GM21825 (cell line): ENCODE data around the gene GRAMD1B.
A peak's percentile ranks its signal among the peaks of the same experiment; 100 is the strongest.

Experiments used
- ATAC-seq: cut with Tn5 transposase; IDR thresholded peaks from one replicate; pipeline ENCODE4 v1.9.1; 2021; ENCODE audit warnings: mild to moderate bottlenecking, moderate library complexity; ENCODE audit not compliant: unreplicated experiment

GRAMD1B gene

DNA sequence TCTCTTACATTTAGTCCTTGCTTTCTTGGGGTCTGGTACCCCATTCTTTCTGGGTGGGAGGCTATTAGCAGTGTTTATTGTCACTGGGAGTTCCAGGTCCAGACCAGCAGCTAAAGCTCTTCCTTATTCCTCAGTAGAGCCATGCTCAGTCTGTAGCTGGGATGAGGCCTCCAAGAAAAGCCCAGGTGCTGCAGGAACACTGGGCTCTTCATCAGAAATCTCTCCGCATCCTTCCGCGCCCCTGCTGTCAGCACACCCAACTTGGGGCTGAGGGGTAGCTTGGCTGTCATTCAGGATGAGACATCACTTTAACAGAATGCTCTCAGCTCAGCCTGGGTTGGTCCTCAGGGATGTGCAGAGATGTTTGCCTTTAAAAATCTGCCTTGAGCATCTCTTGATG lies 97.5 kb downstream of the GRAMD1B start:
- ATAC-seq = no peak

DNA sequence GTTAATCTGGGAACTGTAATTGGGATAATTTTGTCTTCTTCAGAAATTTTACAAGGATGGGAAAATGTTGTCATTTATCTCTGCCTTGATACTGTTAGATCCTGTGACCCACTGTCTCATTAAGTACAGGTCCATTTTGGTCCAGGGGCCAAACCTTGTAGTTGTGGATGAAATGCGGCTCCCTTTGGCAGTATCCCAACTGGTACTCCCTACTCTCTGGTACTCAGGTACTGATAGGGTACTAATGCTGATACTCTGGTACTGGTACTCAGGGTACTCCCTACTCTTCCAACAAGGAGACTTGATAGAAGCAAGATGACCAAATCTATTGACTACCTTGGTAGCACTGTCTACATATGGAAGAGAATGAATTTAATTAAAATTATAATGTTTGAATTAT lies 97.9 kb downstream of the GRAMD1B start:
- no peak for ATAC-seq

DNA sequence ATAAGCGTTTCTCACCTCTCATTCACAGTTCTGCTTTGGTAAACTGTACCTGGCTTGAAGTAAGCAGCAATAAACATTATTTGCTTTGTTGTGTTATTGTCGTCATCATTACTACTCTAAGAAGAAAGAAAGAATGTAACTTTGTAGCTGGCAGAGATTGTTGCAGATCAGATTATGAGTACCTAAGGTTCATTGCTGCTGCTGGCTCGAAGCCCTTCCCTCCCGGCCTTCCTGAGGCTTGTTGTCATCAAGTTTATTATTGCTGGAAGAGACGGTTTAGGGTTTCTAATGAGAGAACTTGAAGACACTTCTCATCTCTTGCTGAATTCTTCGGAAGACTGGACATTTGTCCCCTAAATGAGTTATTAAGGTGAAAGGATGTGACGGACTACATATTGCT lies 101.3 kb downstream of the GRAMD1B start:
- no peak for ATAC-seq

- no peak for ATAC-seq
Measured at GRCh38 chr11:123532131-123532530, 102.1 kb downstream of the GRAMD1B start.

DNA sequence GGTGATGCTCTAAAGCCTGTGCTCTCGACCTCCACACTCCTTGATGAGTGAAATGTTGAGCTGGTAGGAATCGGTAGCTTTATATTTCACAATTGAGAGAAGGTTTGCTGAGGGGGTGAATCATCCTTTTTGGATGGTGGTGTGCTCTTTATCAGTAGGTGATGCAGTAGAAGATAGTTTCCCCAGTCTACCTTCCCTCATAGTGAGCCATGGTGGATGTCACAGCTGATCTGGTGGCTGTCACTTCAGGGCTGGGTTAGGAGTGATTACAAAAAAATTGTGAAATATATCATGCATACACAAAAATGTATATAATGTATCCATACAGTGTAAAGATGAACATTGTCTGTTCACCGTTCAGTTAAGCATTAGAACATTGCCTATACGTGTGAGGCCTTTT lies 105.3 kb downstream of the GRAMD1B start:
- ATAC-seq = no peak

DNA sequence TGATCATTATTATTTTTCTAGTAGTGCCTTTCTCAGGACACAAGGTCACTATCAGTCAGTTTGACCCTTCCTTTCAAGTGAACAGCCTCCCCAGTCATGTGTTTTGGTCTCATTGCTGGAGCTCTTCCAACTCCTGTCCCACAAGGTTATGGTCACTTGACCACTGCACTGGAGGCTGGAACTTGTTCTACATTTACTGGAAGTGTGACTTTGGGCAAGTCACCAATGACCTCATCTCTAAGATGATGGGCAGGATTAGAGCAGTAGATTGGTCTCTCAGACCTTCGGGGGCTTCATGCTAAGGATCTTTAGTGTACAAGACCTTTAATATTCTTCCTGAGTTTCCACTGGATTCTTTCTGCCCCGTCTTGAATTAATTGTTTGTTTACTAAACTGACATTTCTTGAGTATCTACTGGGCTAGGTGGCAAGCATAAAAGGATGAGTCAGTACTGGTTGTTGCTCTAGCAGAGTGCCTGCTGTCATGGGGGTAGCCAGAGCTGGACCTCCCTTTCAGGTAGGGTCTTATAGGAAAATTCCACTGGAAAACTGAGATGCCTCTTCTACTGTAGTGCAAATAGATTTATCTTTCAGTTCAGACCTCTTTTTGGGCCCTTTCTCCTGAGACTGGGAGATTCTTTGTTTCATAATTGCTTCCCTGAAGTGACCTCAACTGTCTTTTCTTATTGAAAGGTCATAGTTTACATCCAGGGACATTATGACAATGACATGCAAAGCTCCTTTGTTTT lies 106.8 kb downstream of the GRAMD1B start:
- no peak for ATAC-seq

- no peak for ATAC-seq
Measured at GRCh38 chr11:123537726-123538125, 107.7 kb downstream of the GRAMD1B start.

DNA sequence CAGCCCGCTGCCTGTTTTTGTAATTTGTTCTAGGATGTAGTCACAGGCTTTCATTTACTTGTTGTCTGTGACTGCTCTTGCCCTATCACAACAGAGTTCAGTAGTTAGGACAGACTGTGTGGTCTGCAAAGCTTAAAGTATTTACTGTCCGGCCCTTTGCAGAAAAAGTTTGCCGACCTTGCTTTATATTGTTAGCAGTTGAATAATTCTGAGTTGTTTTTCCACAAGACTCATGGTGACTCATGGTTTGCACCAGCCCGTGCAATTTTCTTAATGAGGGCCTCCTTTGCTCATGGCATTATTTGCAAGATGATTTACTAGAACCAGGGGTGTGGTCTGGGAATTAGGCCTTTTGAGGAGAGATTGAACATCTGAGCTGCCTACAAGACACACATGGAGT lies 113.7 kb downstream of the GRAMD1B start:
- no peak for ATAC-seq

GRCh38 chr11:123544631-123545375 lies 114.7 kb downstream of the GRAMD1B start:
- ATAC-seq = no peak

GRCh38 chr11:123545726-123546270 lies 115.7 kb downstream of the GRAMD1B start:
- ATAC-seq = no peak

- no peak for ATAC-seq
Measured at GRCh38 chr11:123546515-123546914, 116.4 kb downstream of the GRAMD1B start.

DNA sequence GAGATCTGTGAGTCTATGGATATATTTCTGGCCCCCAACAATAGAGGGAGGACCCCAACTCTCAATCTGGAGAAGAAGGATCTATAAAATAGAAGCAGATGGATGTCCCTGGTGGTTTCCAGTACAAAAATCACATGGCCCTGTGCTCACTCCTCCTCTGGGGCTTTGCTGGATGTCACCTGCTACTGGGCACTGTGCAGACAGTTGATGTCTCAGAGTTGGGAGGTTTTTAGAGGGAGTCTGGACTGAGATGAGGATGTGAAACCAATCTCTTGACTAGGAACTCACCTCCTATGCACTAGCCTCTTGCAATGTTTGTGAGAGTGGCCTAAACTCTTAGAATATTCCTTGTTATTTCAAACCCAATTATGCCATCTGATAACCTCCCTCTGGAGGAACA lies 117.1 kb downstream of the GRAMD1B start:
- peak; percentile 86 for ATAC-seq

DNA sequence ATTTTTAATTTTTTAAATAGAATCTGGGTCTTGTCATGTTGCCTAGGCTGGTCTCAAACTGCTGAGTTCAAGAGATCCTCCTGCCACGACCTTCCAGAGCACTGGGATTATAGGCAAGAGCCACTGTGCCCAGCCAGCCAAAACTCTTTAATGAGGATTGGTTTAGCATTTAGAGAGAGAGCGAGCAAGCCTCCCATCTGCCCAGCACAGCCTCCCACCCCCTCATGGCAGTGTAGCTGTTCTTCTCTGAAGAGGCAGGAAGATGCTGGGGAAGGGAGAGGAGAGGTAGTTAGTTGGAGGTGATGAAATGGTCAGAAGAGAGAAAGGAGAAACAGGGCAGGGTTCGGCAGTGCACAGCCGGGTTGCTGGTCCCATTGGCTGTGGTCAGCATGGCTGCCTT lies 118.7 kb downstream of the GRAMD1B start:
- ATAC-seq = no peak

DNA sequence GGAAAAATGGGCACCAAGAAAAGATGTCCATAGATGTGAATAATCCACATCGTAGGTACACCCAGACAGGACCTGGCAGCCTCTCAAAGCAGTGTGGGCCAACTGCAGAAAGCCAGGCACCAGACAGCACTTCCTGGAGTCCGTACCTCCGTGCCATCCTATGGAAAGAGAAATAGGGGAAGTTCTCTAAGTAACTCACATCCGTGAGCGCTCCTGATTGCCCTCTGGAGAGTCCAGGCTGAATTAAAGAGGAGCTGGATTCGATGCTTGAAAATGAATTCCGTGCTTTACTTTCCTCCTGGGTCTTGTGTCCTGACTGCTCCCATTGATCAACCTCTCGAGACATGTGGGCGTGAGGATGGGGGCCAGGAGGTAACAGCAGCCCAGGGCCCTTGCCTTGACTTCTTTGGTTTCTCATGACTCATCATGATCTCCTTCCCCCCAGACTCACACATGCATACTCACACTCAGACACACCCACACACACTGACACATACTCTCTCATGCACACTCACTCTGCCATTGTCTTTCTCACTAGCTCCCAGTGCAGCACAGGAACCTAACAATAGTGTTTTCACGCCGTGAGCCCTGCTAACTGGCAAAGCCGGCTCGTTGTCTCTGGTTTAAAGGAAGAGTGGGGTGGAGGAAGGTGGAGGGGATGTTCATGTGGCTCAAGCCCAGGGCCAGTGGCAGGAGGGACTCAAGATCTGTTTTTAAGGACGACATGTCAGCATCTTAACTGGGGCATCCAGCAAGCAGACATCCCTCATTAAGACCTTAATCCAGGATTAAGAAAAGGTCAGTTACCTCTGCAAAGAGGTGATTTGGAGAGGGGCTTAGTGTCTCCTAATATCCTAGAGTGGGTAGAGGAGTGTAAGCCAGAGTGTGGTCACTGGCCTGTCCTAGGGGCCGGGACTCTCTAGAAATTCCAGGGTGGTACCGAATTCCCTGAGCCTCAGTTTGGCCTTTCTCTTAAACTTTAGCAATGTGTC lies 120.2 kb downstream of the GRAMD1B start:
- ATAC-seq = no peak

DNA sequence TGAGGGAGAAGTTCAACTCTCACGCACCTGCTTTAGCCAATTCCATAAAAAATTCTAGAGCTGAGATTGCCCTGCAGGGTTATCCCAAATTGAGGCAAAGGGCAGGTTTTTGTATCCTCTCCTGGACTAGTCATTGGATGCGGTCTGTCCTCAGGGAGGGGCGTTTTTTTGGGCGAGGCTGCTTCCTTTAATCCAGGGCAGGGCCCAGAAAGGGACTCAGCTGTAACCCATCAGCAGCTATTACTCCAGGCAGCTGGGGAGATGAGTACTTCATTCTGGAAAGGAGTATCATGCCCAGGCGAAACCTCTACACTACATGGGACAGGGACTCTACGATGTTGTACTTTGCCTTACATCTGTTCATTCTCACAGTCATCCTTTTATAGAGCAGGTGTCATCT lies 121.0 kb downstream of the GRAMD1B start:
- ATAC-seq = no peak

GRCh38 chr11:123556633-123557032 lies 126.6 kb downstream of the GRAMD1B start:
- no peak for ATAC-seq

- ATAC-seq = no peak
Measured at GRCh38 chr11:123558536-123559315, 128.7 kb downstream of the GRAMD1B start.

- ATAC-seq = no peak
Measured at GRCh38 chr11:123559523-123559955, 129.5 kb downstream of the GRAMD1B start.

DNA sequence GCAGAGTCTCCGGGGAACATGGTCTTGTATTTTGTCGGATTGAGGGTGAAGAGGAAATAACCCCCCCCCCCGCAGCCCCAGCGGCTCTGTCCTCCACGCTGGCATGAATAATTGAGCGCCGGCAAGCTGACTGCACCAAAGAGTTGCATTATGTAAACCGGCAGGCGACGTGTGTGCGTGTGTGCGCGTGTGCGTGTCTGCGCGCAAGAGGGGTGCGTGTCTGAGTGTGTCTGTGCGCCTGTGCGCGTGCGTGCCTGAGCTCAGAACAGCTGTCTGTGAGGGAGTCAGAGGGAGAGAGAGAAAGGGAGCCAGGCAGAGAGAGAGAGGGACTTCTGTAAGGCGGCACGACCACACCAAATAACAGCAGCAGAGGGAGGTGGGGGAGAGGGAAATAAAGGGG lies 129.9 kb downstream of the GRAMD1B start:
- ATAC-seq = no peak

- no peak for ATAC-seq
Measured at GRCh38 chr11:123561431-123561800, 131.3 kb downstream of the GRAMD1B start.
